NCI-H2107 treated with DMSO at 0.1 percent for 48 hours (cell line): ENCODE results near the gene RNU2-1.
"Not testable (repeated sequence)": the region's sequence is repeated elsewhere in the genome, so short reads cannot be mapped to it uniquely, and the experiment has no call there.

ENCODE experiments used
- DNase-seq: peaks from one replicate; lab custom pipeline; 2025; ENCODE audit not compliant: unreplicated experiment; lab: John Stamatoyannopoulos, UW

RNU2-1 gene

GRCh38 chr17:43216762-43217613 is 16.8 kb downstream of the RNU2-1 start:
- no peak for DNase-seq

- DNase-seq = no peak
Measured at GRCh38 chr17:43216369-43216761, 17.4 kb downstream of the RNU2-1 start.

- DNase-seq = no peak
Measured at GRCh38 chr17:43215341-43215740, 18.4 kb downstream of the RNU2-1 start.

- DNase-seq = no peak
Measured at GRCh38 chr17:43213545-43213944, 20.2 kb downstream of the RNU2-1 start.

- no peak for DNase-seq
Measured at GRCh38 chr17:43212641-43213490, 20.9 kb downstream of the RNU2-1 start.

GRCh38 chr17:43211480-43212402 is 22.0 kb downstream of the RNU2-1 start, which contains the start of gene TMEM106A:
TSS of gene TMEM106A (plus strand) at chr17:43211875. CDS start at chr17:43213042, 1,167 bp downstream.
- no peak for DNase-seq

GRCh38 chr17:43211123-43211479 is 22.7 kb downstream of the RNU2-1 start:
- no peak for DNase-seq

- DNase-seq = no peak
Measured at GRCh38 chr17:43210576-43210975, 23.2 kb downstream of the RNU2-1 start.

- not testable (repeated sequence) for DNase-seq
Measured at GRCh38 chr17:43203013-43203412, 30.8 kb downstream of the RNU2-1 start.

- DNase-seq = peak; percentile 19
Measured at GRCh38 chr17:43200127-43200526, 33.6 kb downstream of the RNU2-1 start.

GRCh38 chr17:43199633-43200032 is 34.1 kb downstream of the RNU2-1 start:
- no peak for DNase-seq

GRCh38 chr17:43193251-43193650 is 40.5 kb downstream of the RNU2-1 start:
- no peak for DNase-seq

GRCh38 chr17:43186656-43187055 is 47.1 kb downstream of the RNU2-1 start:
- not testable (repeated sequence) for DNase-seq

- no peak for DNase-seq
Measured at GRCh38 chr17:43183921-43184320, 49.9 kb downstream of the RNU2-1 start.
